Fibroblast of peridontal ligament (primary cell): Measurements from ENCODE around the gene ARID3B.
"Not testable (repeated sequence)": the region's sequence is repeated elsewhere in the genome, so short reads cannot be mapped to it uniquely, and the experiment has no call there.

Experiments used
- DNase-seq: peaks from one replicate; pipeline ENCODE4 v3.0.0-alpha.2; 2010; ENCODE audit errors: extremely low read depth

The ARID3B gene

DNA sequence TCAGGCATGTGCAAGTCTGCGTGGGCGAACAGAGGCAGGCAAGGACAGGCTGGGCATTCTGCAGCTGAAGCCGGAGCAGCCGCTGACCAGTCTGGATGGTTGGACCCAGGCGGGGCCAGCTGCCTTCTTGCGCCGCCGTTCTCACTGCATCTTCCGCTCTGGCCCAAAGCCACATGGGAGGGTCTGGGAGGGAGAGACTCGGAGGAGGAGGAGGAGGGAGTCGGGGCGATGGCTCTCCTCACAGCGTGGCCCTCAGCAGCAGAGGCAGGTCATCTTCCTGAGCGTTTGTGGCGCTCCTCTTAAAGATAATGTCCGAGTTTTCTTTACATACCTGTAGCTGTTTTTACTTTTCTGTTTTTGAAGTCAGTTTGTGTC is 80.5 kb downstream of the ARID3B start:
- no peak for DNase-seq

DNA sequence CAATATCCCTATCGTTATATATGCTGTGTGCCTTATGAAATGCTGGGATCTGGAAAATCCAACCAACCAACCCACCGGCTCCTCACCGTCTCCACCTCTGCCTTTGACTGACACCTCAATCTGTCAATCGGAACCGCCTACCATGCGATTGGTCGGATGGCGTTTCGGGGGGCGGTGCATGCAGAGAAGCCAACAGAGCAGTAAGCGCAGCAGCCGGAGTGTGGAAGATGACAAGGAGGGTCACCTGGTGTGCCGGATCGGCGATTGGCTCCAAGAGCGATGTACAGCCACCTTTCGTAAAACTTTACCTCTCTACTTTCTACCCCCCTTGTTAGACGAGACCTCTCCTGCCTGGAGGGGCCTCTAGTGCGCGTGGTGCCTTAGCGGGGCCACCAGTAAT is 80.9 kb downstream of the ARID3B start:
- DNase-seq: no peak

DNA sequence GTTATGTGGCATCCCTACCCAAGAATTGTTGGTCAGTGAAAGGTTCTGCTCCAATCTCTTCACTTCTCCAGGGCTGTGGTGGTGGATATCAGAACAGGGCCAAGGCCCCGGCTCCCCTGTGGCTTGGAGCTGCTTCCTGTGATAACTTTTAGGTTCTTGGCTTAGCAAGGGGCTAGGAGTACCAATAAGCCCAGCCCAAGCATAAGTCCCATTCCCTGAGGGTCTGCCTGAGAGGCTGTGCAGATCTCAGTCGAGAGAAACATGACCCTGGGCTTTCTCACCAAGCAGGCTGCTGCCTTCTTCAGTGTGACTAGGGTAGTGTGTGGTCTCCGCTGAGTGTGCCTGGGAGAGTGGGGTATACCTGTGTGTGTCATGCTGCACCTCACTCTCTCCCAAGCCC is 81.7 kb downstream of the ARID3B start:
- DNase-seq: no peak

DNA sequence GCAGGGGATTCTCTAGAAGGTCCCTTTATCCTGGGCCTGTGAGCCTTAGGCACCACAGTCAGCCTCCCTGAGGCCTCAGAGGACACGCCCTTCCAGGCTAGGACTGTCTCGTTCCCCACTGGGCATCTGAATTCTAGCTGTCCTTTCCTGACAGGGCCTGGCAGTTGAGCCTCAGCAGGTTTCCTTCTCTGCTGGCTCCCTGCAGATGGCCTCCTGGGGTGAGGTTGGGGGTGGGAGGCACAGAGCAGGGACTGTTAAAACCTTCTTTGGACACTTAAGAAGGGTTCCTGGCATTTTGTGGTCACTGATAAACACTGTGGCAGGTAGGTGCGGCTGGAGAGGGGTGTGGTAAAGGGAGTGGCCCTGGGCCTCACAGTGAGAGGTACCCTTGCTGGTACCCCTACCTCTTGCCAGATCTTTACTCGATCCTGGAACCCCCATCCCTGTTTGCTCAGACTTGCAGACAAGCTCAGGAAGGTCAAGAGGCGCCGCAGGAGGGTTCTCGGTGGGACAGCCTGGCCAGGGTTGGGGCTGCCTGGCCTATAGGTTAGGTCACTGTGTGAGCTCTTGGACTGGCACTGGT is 83.1 kb downstream of the ARID3B start:
- DNase-seq: no peak

DNA sequence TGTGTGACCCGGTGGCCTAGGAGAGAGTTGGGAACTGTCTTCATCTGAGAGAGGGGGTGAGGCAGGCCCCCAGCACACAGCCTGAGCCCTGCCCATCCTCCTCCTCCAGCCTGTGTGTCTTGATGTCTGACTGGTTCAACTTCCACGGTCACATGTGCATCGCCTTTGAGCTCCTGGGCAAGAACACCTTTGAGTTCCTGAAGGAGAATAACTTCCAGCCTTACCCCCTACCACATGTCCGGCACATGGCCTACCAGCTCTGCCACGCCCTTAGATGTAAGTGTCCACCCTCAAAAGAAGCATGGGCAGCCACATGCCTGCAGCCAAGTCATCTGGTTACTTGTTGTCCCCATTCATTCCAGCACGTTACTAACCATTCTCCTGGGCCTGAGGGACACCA is 84.7 kb downstream of the ARID3B start:
- no peak for DNase-seq

DNA sequence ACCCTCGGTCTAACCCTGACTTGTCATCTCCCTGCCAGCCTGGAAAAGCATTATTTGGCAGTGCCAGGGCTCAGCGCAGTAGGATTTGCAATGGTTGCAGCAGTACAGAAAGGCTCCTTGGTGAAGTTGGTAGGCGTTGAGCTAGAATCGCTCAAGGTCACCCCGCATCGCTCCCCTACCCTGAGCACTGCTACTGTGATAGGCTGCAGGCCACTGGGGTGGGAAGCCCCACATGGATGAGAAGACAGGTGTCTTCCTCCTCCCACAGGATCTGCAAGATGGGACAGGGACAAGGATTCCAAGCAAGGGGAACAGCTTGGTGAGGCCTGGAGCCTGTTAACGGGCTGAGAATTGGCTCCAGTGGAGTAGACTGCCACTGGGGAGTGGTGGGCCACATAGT is 85.3 kb downstream of the ARID3B start:
- no peak for DNase-seq

DNA sequence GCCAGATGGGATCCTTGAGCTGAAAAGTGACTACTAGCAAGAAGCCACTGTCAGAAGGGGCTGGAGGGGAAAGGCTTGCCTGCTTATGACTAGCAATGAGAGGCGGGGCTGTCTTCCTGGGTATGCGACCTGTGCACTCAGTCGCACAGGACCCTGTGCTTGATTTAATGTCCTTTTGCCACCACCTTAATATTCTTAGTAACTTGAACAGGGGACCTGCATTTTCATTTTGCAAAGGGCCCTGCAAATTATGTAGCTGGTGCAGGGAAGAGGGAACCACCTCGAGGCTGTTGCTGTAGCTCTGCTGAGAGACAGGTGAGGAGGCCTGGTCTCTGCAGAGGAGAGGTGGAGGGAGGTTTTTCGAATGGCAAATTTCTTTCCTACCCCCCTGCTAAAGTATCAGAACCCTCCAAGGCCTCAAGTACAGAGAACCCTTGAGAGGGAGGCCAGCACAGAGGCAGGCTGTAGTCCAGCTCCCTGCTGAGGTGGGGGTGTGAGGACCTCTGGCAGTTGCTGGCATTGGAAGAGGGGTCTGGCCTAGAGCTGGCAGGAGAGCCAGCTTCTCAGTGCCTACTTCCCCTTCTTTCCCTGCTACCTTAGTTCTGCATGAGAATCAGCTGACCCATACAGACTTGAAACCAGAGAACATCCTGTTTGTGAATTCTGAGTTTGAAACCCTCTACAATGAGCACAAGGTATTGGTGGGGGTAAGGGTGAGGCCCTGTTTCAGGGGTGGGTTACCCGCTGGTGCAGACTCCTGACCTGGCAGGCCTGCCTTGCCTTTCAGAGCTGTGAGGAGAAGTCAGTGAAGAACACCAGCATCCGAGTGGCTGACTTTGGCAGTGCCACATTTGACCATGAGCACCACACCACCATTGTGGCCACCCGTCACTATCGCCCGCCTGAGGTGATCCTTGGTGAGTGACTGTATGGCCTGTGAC is 86.0 kb downstream of the ARID3B start:
- no peak for DNase-seq

DNA sequence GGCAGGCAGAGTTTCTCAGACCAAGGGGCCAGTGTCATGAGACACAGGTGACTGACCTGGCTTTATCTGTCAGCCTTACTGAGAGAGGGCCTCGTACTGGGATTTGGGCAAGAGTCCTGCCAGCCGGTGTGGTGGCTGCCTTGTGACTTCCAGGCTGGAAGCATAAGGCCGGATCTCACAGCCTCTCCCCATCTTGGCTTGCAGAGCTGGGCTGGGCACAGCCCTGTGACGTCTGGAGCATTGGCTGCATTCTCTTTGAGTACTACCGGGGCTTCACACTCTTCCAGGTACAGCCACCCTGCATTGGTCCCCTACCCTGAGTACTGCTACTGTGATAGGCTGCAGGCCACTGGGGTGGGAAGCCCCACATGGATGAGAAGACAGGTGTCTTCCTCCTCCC is 86.7 kb downstream of the ARID3B start:
- DNase-seq: no peak

DNA sequence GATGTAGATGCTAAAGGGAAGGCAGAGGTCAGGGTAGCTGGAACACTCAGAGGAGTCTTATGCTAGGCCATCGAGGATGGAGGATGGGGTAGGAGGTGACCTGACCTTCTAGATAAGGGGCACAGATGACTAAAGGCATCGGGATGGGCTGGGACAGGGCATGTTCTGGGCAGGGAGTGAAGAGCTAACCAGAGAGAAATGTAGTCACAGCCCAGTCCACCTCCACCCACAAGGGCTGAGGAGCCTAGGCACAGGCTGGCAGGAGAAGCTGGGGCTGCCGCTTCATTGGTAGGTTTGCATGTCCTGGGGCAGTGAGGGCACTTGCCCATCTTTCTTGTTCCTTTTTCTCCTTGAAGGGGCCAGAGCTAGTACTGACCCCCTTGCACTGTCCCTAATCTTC is 87.2 kb downstream of the ARID3B start:
- DNase-seq: no peak

DNA sequence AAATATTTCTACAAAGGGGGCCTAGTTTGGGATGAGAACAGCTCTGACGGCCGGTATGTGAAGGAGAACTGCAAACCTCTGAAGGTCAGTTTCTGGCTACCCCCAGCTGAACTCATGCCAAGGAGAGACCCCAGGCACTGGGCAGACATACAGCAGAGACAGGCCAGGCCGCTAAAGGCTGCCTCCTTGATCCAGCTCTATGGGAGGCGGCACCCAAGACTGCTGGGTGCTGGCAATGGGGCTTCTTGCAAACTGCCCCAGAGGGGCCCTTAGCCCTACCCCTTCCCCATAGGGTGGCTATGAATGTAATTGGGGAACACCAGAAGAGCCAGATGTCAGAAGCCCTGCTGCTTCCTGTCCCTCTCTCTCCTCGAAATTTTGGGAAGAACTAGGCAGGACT is 87.9 kb downstream of the ARID3B start:
- no peak for DNase-seq

DNA sequence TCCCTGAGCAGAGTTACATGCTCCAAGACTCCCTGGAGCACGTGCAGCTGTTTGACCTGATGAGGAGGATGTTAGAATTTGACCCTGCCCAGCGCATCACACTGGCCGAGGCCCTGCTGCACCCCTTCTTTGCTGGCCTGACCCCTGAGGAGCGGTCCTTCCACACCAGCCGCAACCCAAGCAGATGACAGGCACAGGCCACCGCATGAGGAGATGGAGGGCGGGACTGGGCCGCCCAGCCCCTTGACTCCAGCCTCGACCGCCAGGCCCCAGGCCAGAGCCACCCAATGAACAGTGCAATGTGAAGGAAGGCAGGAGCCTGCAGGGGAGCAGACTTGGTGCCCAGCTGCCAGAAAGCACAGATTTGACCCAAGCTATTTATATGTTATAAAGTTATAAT is 88.7 kb downstream of the ARID3B start:
- DNase-seq: not testable (repeated sequence)

DNA sequence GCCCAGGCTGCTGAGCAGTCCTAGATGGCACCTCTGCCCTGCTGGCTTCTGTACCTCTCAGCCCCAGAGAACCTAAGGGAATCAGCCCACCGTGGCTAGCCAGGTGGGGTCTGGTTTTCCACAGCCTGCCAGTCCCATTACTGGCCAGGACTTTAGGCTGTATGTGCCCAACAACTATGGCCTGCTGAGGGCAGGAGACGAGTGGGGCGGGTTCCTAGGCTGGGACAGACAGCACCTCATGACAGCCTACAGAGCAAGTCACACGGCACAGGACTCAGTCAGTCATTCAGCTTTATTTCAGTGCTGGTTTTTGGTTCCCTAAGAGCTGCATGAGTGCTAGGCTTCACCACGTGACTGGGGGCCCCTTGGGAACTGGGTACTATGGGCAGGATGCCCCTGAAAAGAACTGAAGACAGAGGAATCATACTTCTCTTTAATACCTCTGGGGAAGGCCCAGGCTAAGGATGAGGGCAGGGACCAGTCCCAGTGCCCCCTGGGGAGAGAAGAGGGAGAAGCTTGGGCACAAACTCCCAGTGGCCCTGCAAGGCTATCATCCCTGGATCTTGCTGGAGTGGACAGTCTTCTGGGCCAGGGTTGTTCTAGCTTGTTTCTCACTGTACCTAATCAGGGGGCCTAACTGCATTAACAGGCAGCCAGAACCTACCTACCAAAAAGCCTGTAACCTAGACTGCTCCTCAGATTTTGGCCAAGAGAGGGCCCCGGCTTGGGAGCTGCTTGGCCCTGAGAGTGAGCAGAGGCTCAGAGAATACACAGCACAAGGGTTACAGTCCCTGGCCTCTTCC is 89.5 kb downstream of the ARID3B start:
- peak; percentile 31 for DNase-seq

DNA sequence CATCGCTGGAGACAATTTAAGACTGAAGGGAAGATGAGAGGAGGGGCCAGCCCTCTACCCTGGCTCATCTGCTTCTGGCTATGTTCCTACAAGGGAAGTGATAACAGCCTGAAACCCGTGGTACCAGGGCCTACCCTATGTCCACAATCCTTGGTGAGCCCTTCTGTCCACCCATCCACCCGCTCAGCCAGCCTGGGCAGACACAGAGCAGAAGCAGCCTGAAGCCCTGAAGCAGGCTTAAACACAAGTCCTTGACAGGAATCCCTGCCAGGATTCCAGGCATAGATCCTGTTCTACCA is 90.0 kb downstream of the ARID3B start:
- no peak for DNase-seq

DNA sequence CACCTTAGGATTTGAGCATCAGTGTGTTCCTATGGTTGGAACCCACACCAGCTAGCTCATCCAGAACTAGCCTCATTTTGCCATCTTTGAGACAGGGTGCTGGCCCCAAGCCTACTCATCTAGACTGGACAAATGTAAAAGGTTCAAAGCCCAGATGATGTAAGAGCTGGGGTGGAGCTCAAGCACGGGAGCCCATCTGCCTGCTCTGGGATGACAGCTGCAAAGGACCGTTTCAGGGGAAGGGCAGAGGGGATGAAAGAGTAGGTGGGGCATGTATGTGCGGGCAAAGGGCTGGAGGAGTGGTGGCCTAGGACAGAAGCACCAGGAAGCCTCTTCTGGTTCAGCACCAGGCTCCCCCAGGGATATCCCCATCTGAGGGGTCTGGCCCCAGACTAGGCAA is 90.4 kb downstream of the ARID3B start:
- no peak for DNase-seq

DNA sequence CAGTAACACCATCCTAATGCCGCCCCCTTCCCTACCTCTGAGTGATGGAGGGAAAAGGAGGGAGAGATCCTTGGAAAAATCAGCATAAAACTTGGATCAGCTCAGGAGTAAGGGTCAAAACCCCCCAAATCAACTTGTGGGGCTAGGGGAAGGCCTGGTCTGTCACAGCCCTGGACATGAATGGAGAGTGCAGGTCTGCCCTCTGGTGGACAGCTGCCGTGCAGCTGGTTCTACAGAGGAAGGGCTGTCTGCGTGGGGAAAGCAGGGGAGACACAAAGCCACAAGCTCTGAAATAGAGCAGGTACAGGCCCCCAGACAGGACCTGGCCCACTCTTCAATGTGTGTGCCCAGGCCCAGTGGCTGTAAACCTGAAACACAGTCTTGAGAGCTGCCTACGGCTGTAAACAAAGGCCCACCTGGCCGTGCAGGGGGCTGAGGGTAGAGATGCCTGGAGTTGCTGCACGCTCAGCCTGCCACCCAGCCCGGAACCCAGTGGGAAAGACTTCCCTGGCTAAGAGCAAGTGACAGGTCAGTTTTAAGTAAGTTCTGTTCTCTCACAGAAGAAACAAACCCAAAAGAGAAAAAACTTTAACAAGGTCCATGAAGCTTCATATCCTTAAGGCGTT is 91.0 kb downstream of the ARID3B start:
- DNase-seq: peak; percentile 45

DNA sequence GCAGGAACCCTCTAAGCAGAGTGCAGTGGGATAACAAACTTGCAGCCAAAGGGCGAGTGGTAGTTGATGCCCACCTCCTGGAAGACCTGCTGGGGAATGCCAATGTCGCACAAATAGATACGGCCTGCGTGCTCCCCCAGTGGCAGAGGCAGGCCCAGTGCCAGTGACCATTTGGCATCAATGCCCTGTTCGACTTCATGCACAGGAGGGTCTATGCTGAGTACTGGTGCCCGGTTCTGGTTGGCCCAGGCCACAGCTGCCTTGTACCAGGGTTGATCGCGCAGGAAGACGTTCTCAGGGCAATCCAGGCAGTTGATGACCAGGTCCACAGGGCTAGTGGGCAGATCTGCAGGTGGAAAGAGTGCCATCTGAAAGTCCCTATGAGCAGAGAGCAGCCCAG is 91.6 kb downstream of the ARID3B start:
- no peak for DNase-seq

DNA sequence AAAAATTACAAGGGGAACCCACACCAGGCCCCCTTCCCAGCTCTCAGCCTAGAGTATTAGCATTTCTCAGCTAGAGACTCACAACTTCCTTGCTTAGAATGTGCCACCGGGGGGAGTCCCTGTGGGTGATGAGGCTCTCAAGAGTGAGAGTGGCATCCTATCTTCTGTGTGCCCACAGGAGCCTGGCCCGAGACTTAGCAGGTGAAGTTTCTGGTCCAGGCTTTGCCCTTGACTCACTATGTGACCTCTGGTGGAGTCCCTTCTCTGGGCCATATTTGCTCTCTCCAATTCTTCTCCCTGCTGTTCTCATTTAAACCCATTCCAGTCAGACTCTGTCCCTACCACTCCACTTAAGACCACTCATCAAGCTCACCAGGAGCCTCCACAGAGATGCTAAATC is 92.8 kb downstream of the ARID3B start:
- no peak for DNase-seq

DNA sequence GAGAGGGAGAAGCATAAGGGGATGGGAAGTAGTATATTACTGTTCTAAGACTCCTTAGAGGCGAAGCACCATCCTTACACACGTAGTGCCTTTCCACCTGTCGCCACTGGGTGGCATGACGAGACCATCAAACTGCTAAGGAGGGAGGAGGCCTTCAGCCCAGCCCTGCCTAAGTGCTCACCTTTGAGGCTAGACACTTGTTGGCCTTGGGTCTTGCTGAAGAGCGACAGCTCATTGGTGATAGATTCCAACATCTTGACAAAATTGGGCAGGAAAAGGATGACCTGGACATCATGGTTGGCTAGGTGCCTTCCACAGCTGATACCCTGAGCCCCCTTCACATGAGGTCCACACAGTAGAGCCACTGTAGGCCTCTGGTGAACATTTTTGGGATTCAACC is 94.2 kb downstream of the ARID3B start:
- peak; percentile 57 for DNase-seq

DNA sequence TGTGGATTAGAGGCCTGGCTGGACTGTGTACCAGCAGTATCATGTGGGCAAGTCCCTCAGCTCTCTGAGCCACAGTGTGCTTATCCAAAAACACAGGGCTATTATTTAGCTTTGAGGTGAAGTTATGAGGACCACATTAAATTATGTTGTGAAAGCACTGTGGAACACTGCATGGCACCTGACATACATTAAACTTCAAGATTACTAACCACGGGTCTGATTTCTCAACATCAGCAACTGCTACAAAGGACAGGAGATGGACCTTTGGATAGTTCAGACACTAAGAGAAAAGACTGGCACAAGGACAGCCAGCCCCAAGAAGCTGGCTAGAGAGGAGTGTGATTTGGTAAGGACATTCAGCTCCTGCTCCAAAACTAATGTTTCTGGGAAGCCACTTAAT is 96.0 kb downstream of the ARID3B start:
- DNase-seq: no peak

DNA sequence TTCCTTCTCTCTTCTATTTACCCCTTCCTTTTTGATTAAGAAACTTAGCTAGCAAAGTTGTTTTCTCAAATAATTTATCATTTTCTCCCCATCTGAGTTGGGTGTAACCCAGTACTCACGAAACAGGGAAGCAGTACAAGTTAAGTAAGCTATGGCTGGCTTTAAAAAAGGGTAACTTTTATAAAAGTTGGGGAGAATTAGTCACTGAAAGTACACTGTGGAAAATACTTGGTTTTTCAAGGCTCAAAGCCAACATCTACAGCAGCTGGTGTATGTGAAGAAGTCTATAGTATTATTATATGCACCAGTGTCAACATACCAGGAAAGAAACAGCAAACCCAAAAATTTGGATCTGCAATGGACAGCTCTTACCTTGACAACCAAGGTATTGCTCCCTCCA is 100.1 kb downstream of the ARID3B start:
- no peak for DNase-seq

DNA sequence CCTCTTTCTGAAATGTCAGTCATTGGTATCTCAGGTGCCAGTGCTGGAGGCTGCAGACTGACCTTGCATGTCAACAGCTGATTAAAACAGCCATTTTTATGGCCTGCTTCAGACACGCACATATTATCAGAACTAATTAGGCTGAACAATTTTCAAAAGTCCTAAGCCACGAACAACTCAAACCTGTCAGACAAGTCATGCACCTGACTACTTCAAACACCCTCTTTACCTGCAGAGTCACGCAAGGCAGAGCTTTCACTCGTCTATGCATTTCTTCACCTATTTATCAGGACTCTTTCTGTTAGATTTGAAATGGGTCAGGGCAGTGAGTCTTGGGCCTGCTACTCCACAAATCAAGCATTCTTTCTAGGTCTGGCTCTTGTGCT is 101.3 kb downstream of the ARID3B start:
- DNase-seq: no peak
